ENCODE measurements around the gene UBAC2. TPM values are rescaled to one million over a fixed set of nuclear protein-coding genes. Genes with fewer than 3 reads are reported as not detected.

UBAC2 gene
- polyA plus RNA-seq, 3 donors, result 59.6 to 113 (median 96.7) TPM

GRCh38 chr13:99433543-99434075 is 233.0 kb downstream of the UBAC2 start:
- Histone ChIP-seq H3K79me2 (ENCODE audit: insufficient read depth, low read length) (no peaks in the 10 kb centered on the region), H3K27me3 (ENCODE audit: control insufficient read depth in 2 of 2, insufficient read depth in 2 of 2, low read length in 2 of 2) (no peaks in the 10 kb centered on the region), H3K4me2 (replicated peaks; ENCODE audit: extremely low read depth, low read length, poor library complexity, severe bottlenecking) (peak overlapping the region; percentile 55), H3K36me3 (replicated peaks in 1 of 2; ENCODE audit: control insufficient read depth in 1 of 2, insufficient read depth in 2 of 2, low read length in 2 of 2) (no peaks in the 10 kb centered on the region), H3K4me1 (ENCODE audit: control insufficient read depth in 1 of 2, insufficient read depth in 2 of 2, low read length in 2 of 2) (peaks cover 46 to 51% of the 10 kb centered on the region in 2 donors), H3K27ac (ENCODE audit: low read depth in 1 of 2, low read length in 2 of 2) (peak overlapping the region; percentile 97 to 99), H3K9me3 (replicated peaks in 1 of 2; ENCODE audit: control insufficient read depth in 1 of 2, insufficient read depth in 1 of 2, low read length in 2 of 2) (no peaks in the 10 kb centered on the region), H2AFZ (ENCODE audit: insufficient read depth, low read depth, low read length, poor library complexity, severe bottlenecking) (no peak overlapping the region), H4K20me1 (ENCODE audit: insufficient read depth, low read length) (no peaks in the 10 kb centered on the region), H3K9ac (ENCODE audit: insufficient read depth, low read length, poor library complexity, severe bottlenecking) (peak overlapping the region; percentile 76), H3K4me3 (replicated peaks in 1 of 3; ENCODE audit: low read depth in 2 of 3, low read length in 3 of 3) (peak overlapping the region in 1 of 3 experiments; percentile 48)
- peaks cover 0 to 5% of the 10 kb centered on the region in 2 donors for H3K36me3 Mint-ChIP-seq
- H3K27ac Mint-ChIP-seq, result peak overlapping the region; percentile 98 to 100 (median 99)
- H3K27me3 Mint-ChIP-seq (ENCODE audit: low read depth in 3 of 3), result peaks cover under 1 to 4% (median 3%) of the 10 kb centered on the region in 3 donors
- no peak for DNase-seq
- intact Hi-C loops (cut with micrococcal nuclease), result loop anchor here in 1 of 2 donors (5.0 kb wide), 1 partner anchor 121 kb away; no protein-coding TSS in a partner anchor
- no peaks in the 10 kb centered on the region for H3K9me3 Mint-ChIP-seq
- H3K4me3 Mint-ChIP-seq, result peak overlapping the region; percentile 68 to 76
- TF ChIP-seq, protein P1, sequence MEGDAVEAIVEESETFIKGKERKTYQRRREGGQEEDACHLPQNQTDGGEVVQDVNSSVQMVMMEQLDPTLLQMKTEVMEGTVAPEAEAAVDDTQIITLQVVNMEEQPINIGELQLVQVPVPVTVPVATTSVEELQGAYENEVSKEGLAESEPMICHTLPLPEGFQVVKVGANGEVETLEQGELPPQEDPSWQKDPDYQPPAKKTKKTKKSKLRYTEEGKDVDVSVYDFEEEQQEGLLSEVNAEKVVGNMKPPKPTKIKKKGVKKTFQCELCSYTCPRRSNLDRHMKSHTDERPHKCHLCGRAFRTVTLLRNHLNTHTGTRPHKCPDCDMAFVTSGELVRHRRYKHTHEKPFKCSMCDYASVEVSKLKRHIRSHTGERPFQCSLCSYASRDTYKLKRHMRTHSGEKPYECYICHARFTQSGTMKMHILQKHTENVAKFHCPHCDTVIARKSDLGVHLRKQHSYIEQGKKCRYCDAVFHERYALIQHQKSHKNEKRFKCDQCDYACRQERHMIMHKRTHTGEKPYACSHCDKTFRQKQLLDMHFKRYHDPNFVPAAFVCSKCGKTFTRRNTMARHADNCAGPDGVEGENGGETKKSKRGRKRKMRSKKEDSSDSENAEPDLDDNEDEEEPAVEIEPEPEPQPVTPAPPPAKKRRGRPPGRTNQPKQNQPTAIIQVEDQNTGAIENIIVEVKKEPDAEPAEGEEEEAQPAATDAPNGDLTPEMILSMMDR (IDR thresholded peaks at IDR 0.05), result no peak
- 97% methylated on average over 6 of the region's 8 CpGs for WGBS (ENCODE audit: insufficient coverage)
- H3K4me1 Mint-ChIP-seq, result peaks cover 47% of the 10 kb centered on the region

GRCh38 chr13:99434258-99434788 is 233.7 kb downstream of the UBAC2 start:
- H2AFZ ChIP-seq (ENCODE audit: insufficient read depth, low read depth, low read length, poor library complexity, severe bottlenecking), result no peak overlapping the region
- H3K4me2 ChIP-seq (replicated peaks; ENCODE audit: extremely low read depth, low read length, poor library complexity, severe bottlenecking), result no peak overlapping the region
- Mint-ChIP-seq H3K36me3 (peaks cover 0 to 5% of the 10 kb centered on the region in 2 donors), H3K9me3 (no peaks in the 10 kb centered on the region), H3K27ac (peak overlapping the region; percentile 75 to 100 (median 99)), H3K27me3 (ENCODE audit: low read depth in 3 of 3) (peaks cover 5 to 9% (median 8%) of the 10 kb centered on the region in 3 donors), H3K4me1 (peaks cover 47% of the 10 kb centered on the region), H3K4me3 (no peak overlapping the region)
- H3K27me3 ChIP-seq (ENCODE audit: control insufficient read depth in 2 of 2, insufficient read depth in 2 of 2, low read length in 2 of 2), result peaks cover 0 to 5% of the 10 kb centered on the region in 2 donors
- no peaks in the 10 kb centered on the region for H4K20me1 ChIP-seq (ENCODE audit: insufficient read depth, low read length)
- no peak overlapping the region for H3K4me3 ChIP-seq (replicated peaks in 1 of 3; ENCODE audit: low read depth in 2 of 3, low read length in 3 of 3)
- TF ChIP-seq, protein P1 (IDR thresholded peaks at IDR 0.05), result peak; percentile 16
- intact Hi-C loops (cut with micrococcal nuclease), result loop anchor here in 1 of 2 donors (5.0 kb wide), 1 partner anchor 122 kb away; no protein-coding TSS in a partner anchor
- DNase-seq, result peak; percentile 34 to 56 (median 37)
- H3K27ac ChIP-seq (ENCODE audit: low read depth in 1 of 2, low read length in 2 of 2), result peak overlapping the region; percentile 97 to 99
- peaks cover 46 to 51% of the 10 kb centered on the region in 2 donors for H3K4me1 ChIP-seq (ENCODE audit: control insufficient read depth in 1 of 2, insufficient read depth in 2 of 2, low read length in 2 of 2)
- no peaks in the 10 kb centered on the region for H3K9me3 ChIP-seq (replicated peaks in 1 of 2; ENCODE audit: control insufficient read depth in 1 of 2, insufficient read depth in 1 of 2, low read length in 2 of 2)
- H3K36me3 ChIP-seq (replicated peaks in 1 of 2; ENCODE audit: control insufficient read depth in 1 of 2, insufficient read depth in 2 of 2, low read length in 2 of 2), result no peaks in the 10 kb centered on the region
- H3K79me2 ChIP-seq (ENCODE audit: insufficient read depth, low read length), result no peaks in the 10 kb centered on the region
- WGBS (ENCODE audit: insufficient coverage), result 95% methylated on average over 12 of the region's 17 CpGs
- H3K9ac ChIP-seq (ENCODE audit: insufficient read depth, low read length, poor library complexity, severe bottlenecking), result no peak overlapping the region

Data from CD14-positive monocyte (primary cell).